HG03354 (cell line): ENCODE data around the gene SPOPL.

Experiments
- ATAC-seq: cut with Tn5 transposase; IDR thresholded peaks from one replicate; pipeline ENCODE4 v1.9.1; 2021; ENCODE audit warnings: mild to moderate bottlenecking; ENCODE audit not compliant: unreplicated experiment, poor library complexity, severe bottlenecking

SPOPL gene

GRCh38 chr2:138579556-138579955, 78.0 kb downstream of the SPOPL start:
- no peak for ATAC-seq

GRCh38 chr2:138581909-138582308, 80.3 kb downstream of the SPOPL start:
- ATAC-seq: no peak

DNA sequence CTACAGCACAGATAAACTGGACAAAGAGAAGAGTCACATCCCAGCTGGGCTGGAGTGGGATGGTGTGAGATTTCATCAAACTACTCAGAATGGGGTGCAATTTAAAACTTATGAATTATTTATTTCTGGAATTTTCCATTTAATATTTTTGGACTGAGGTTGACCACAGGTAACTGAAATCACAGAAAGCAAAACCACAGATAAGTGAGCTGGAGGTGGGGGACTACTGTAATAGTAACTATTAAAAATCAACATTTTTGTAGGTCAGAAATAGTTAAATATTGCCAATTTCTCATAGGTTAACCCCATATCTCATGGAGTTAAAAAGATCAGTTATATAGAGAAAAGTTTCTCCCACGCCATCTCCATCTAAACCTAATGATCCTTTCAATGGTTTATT, 88.1 kb downstream of the SPOPL start:
- ATAC-seq: no peak

GRCh38 chr2:138596403-138596802, 94.8 kb downstream of the SPOPL start:
- no peak for ATAC-seq

GRCh38 chr2:138600732-138601457, 99.3 kb downstream of the SPOPL start:
- ATAC-seq: no peak

GRCh38 chr2:138601458-138602165, 100.0 kb downstream of the SPOPL start:
- no peak for ATAC-seq

DNA sequence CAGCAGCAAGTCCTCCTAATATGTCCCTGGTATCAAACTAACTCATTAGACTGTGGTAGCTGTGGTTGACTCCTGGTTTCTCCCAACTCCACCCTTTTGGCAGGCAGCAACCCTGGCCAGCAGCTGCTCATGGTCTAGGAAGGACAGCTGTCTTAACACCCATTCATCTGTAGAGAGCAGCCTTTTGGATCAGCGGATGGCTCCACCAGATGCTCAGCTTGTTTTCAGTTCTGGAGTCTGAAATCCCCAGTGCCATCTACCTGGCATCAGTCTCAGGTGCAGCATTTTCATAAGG, 100.5 kb downstream of the SPOPL start:
- ATAC-seq: no peak

- ATAC-seq: no peak
These were observed 106.2 kb downstream of the SPOPL start for GRCh38 chr2:138607746-138608145.

GRCh38 chr2:138609446-138609845, 107.9 kb downstream of the SPOPL start:
- no peak for ATAC-seq

DNA sequence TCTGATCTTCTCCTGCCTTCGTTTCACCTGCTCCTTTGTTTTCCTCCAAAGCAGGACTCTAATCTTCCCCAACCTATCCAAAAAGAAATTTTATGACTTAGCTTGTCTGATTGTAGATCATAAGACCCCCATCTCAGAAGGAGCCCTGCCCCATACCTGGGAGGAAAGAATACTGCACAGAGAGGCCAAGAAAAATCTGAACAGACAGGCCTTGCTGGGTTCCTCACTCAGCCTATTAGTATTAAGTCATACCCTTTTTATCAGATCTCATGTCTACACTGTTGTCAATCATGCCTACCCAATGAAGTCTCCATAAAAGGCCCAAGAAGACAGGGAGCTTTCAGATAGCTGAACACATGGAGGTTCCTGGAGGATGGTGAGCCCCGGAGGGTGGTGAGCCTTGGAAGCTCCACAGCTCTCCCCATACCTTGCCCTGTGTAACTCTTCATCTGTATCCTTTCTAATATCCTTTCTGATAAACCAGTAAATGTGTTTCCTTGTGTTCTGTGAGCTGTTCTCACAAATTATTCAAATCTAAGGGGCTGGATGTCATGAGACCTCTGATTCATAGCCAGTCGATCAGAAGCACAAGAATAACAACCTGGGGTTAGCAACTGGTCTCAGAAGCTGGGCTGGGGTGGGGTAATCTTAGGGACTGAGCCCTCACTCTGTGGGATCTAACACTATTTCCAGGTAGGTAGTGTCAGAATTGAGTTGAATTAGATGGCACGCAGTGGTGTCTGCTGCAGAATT, 108.8 kb downstream of the SPOPL start:
- no peak for ATAC-seq

- no peak for ATAC-seq
These were observed 113.7 kb downstream of the SPOPL start for GRCh38 chr2:138615257-138615656.

DNA sequence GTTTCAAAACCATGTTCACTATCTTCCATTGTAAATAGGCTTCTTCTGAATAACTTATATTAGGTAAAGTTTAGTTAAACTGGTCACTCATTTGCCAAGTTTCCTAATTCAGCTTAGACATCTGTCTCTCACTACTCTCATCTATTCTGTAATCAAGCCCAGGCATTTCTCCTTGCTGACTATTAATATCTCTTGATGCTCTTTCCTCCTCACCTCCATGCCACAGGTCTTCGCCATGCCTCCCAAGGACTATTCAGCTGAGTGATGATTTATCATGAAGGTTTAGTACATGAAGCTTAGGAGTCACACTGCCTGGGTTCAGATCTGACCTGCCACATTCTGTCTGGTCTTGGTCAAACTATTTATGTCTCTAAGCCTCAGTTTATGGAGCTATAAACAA, 115.5 kb downstream of the SPOPL start:
- ATAC-seq: no peak

DNA sequence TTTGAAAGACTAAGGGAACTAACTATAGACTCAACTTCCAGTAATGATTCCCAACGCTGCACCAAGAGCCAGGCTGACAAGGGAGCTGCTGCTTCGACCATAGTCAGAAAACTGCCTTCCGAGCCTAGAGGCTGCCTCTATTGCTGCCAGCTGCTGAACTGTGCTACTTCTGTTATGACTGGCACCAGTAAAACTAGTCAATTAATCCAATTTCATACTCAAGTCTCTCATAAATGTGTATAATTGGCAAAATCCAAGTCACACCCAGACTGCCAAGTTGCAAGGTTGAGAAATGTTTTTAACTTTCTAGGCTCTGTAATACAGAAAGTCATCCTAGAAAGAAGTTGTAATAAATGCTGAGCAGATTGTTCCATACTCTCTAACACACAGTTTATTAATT, 117.4 kb downstream of the SPOPL start:
- ATAC-seq: no peak

DNA sequence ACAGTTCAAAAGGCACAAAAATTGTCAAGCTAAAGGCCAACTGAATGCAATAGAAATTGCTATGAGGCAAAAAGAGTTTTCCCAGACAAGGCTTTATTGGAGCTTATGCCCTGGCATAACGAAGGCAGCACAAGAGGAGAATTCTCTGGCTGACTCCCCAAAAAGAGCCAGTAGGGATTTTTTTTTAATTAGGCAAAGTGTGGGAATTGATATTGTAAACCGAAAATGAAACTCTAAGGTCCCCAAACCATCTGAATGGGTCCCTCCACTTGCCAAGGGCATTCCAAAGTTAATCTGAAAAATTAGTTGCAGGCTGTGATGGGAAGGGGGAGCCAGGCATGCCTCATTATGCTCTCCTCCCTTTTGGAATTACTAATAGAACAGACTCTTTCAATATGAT, 118.9 kb downstream of the SPOPL start:
- ATAC-seq: no peak

- ATAC-seq: no peak
These were observed 119.6 kb downstream of the SPOPL start for GRCh38 chr2:138621139-138621538.

- no peak for ATAC-seq
These were observed 121.0 kb downstream of the SPOPL start for GRCh38 chr2:138622613-138623012.
